Measurements from ENCODE around the gene ULK2. TPM values are rescaled to one million over a fixed set of nuclear protein-coding genes. Genes with fewer than 3 reads are reported as not detected.

The ULK2 gene
- total RNA-seq, 1 donor from 2014 or later, result 46.0 TPM

- ATAC-seq (no peak), DNase-seq (ENCODE audit: low spot score) (no peak)
- intact Hi-C loops (cut with DNase I), result no loop called here
Observed at GRCh38 chr17:19739241-19740201, 128.2 kb downstream of the ULK2 start.

- no peak for DNase-seq (ENCODE audit: low spot score)
Observed at GRCh38 chr17:19738757-19739156, 129.0 kb downstream of the ULK2 start.

GRCh38 chr17:19738073-19738449 is 129.7 kb downstream of the ULK2 start:
- DNase-seq (ENCODE audit: low spot score), result no peak
- intact Hi-C loops (cut with DNase I), result no loop called here
- ATAC-seq, result no peak

More at GRCh38 chr17:19738757-19739156, 129.0 kb downstream of the ULK2 start:
- no peak for ATAC-seq
- intact Hi-C loops (cut with DNase I), result no loop called here

- intact Hi-C loops (cut with DNase I), result loop anchor here (1.0 kb wide), 1 partner anchor 34 kb away; no protein-coding TSS in a partner anchor
- no peak for DNase-seq (ENCODE audit: low spot score)
- no peak for ATAC-seq
Observed at GRCh38 chr17:19737305-19738072, 130.2 kb downstream of the ULK2 start.

GRCh38 chr17:19736071-19736470 is 131.7 kb downstream of the ULK2 start:
- ATAC-seq (no peak), DNase-seq (ENCODE audit: low spot score) (no peak)
- intact Hi-C loops (cut with DNase I), result no loop called here

- intact Hi-C loops (cut with DNase I), result no loop called here
- DNase-seq (ENCODE audit: low spot score), result no peak
- no peak for ATAC-seq
Observed at GRCh38 chr17:19733953-19734526, 133.7 kb downstream of the ULK2 start.

- DNase-seq (ENCODE audit: low spot score) (no peak), ATAC-seq (no peak)
- intact Hi-C loops (cut with DNase I), result no loop called here
Observed at GRCh38 chr17:19731626-19732025, 136.1 kb downstream of the ULK2 start.

- DNase-seq (ENCODE audit: low spot score), result no peak
- intact Hi-C loops (cut with DNase I), result no loop called here
- ATAC-seq, result no peak
Observed at GRCh38 chr17:19730843-19731242, 136.9 kb downstream of the ULK2 start.

- intact Hi-C loops (cut with DNase I), result no loop called here
Observed at GRCh38 chr17:19729900-19730299, 137.8 kb downstream of the ULK2 start.

GRCh38 chr17:19728084-19728495 is 139.6 kb downstream of the ULK2 start:
- peak; percentile 89 for DNase-seq (ENCODE audit: low spot score)
- intact Hi-C loops (cut with DNase I), result no loop called here
- peak; percentile 85 for ATAC-seq

More at GRCh38 chr17:19729900-19730299, 137.8 kb downstream of the ULK2 start:
- no peak for DNase-seq (ENCODE audit: low spot score)
- no peak for ATAC-seq

- intact Hi-C loops (cut with DNase I), result no loop called here
- ATAC-seq (peak; percentile 92), DNase-seq (ENCODE audit: low spot score) (peak; percentile 79)
Observed at GRCh38 chr17:19727501-19728078, 140.1 kb downstream of the ULK2 start.

GRCh38 chr17:19726631-19727376 is 140.9 kb downstream of the ULK2 start:
- DNase-seq (ENCODE audit: low spot score) (no peak), ATAC-seq (no peak)
- intact Hi-C loops (cut with DNase I), result no loop called here

GRCh38 chr17:19725486-19725885 is 142.2 kb downstream of the ULK2 start:
- intact Hi-C loops (cut with DNase I), result no loop called here
- no peak for ATAC-seq
- DNase-seq (ENCODE audit: low spot score), result no peak

GRCh38 chr17:19724501-19725420 is 143.0 kb downstream of the ULK2 start:
- ATAC-seq (no peak), DNase-seq (ENCODE audit: low spot score) (peak; percentile 81)
- intact Hi-C loops (cut with DNase I), result no loop called here

- intact Hi-C loops (cut with DNase I), result no loop called here
- ATAC-seq (no peak), DNase-seq (ENCODE audit: low spot score) (no peak)
Observed at GRCh38 chr17:19723964-19724363, 143.8 kb downstream of the ULK2 start.
